GM19468 (cell line): ENCODE measurements around the gene PER2.

ENCODE experiments used
- ATAC-seq: cut with Tn5 transposase; IDR thresholded peaks from one replicate; pipeline ENCODE4 v1.9.1; 2021; ENCODE audit warnings: mild to moderate bottlenecking, moderate library complexity, moderate number of reproducible peaks; ENCODE audit not compliant: unreplicated experiment; ENCODE audit errors: extremely low read depth

PER2 gene

DNA sequence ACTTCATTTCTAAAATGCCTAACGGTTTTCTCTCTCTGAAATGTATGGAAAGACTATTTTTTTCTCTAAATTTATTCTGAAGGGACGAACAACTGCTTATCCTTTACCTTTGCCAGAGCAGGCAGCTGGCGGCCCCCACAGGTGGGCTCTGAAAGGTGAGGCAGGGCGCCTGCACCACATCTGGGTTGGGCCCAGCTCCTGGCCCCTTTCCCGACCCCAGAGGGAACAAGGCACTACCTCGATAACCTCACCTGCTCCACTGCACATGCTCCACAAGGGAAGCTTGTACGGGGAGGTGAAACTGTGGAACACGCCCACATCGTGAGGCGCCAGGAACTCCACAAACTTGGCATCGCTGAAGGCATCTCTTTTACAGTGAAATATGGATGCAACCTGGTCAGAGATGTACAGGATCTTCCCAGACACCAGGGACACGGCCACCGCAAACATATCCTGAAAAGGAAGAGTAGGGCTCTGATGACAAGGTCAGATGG is 17.3 kb downstream of the PER2 start:
- ATAC-seq, result no peak

- ATAC-seq, result no peak
Measured at GRCh38 chr2:238270606-238271005, 17.8 kb downstream of the PER2 start.

- ATAC-seq, result no peak
Measured at GRCh38 chr2:238269741-238270140, 18.7 kb downstream of the PER2 start.

GRCh38 chr2:238267884-238268680 is 20.3 kb downstream of the PER2 start:
- ATAC-seq, result no peak

GRCh38 chr2:238267341-238267710 is 21.1 kb downstream of the PER2 start:
- no peak for ATAC-seq

GRCh38 chr2:238265605-238266004 is 22.8 kb downstream of the PER2 start:
- ATAC-seq, result no peak

- no peak for ATAC-seq
Measured at GRCh38 chr2:238264072-238264460, 24.3 kb downstream of the PER2 start.

DNA sequence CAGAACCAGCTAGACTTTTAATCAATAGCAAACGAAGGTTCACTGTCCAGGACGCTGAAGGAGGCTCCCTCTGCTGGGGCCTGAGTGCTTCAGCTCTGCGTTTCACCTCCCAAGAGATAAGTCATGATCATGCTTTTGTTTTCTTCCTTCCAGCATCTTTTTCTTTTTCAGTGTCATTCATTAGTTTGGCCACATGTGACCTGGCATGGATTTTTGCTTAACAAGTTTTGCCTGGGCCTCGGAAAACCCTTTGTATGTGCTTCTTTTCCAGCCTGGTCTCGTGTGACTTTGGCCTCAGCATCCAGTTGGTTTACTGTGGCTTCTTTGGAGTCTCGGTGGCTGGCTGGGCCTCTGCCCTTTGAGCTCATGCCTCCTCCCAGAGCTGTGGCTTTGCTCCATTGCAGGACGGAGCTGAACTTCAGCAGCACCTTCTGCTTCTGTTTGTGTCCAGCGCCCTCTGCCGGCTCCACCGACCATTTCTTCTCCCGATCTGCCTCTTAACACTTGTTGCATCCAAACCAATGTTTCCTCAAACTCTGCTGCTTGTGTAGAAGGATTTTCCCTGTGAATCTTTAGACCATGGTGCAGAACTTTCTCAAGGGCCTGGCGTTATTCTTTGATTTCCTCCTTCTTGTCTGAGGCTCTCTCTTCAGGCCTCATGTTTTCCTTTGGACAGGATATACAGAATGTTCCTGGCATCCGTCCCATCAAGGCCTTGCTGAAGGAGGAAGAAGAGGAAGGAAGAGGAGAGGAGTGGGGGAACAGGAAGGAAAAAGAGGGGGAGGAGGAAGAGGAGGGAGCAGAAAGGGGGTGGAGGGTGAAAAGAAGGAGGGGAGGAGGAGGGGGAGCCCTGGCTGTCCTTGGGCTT is 25.0 kb downstream of the PER2 start:
- ATAC-seq, result no peak

- no peak for ATAC-seq
Measured at GRCh38 chr2:238262496-238263122, 25.8 kb downstream of the PER2 start.

DNA sequence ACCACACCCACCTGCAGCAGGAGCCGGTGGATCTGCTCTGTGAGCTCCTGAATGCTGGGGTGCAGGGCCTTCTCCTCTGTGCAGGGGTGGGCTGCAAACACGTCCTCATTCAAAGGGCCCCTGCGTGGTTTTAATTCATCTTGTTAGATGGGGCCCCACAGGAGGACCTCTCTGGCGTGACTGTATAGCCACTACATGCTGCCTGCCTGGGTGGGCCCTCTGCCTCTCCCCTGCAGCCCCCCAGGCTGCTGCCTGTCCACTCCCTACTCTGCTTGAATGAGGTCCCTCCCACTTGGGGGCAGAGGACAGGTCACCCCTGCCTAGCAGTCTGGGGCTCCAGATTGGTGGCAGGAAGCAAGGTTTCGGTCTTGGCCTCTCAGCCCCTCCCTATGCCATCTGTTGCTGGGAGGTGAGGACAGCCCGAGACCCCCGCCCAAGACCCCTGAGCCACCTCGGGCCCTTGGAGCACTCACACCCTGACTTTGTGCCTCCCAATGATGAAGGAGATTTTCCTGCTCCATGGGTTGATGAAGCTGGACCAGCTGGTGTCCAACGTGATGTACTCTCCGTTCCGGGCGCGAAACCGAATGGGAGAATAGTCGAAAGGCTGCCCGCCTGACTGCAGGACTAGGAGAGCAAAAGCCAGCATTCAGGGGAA is 26.6 kb downstream of the PER2 start:
- no peak for ATAC-seq

- no peak for ATAC-seq
Measured at GRCh38 chr2:238260883-238261282, 27.5 kb downstream of the PER2 start.

DNA sequence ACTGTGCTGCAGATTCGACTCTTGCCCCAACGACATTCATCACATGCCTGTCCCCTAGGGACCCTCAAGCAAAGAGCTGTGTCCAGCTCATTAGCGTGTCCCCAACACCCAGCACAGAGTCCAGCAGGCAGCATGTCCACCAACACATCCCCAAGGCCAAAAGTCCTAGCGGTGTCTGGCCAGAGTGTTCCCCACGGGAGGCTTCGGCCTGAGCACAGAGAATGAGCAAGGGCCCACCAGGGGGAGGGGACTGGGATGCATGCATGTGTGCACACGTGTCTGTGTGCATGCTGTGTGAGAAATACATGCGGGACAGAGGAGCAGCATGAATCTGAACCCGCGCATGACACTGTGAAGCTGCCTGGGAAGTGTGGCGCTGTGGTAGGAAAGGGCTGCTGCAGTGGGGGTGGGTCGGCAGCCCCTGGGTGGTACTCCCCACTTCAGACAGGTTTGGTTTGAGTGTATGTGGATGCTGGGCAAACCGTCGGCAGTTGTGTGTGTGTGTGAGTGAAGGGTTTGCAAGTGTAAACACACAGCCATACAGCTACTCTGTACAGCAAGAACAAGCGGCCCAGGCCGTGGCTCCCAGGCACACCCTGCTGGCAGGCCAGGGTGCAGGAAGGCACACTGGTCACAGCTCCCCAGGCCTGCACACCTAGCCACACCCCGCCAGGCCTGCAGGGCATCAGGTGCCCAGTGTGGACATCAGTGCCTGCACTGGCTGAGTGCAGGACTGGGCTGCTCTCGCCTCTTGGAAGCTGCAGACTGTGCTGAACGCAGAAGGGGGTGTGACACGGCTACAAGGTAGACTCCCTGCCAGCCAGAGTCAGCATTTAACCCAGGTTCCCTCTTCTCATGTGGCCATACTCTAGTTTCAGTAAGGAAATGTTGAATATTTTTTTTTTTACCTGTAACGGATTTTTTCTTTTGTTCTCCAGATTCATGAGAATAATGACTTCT is 29.1 kb downstream of the PER2 start:
- ATAC-seq, result no peak

- ATAC-seq, result no peak
Measured at GRCh38 chr2:238257786-238258700, 30.4 kb downstream of the PER2 start.

- ATAC-seq, result no peak
Measured at GRCh38 chr2:238256594-238257104, 31.8 kb downstream of the PER2 start.

DNA sequence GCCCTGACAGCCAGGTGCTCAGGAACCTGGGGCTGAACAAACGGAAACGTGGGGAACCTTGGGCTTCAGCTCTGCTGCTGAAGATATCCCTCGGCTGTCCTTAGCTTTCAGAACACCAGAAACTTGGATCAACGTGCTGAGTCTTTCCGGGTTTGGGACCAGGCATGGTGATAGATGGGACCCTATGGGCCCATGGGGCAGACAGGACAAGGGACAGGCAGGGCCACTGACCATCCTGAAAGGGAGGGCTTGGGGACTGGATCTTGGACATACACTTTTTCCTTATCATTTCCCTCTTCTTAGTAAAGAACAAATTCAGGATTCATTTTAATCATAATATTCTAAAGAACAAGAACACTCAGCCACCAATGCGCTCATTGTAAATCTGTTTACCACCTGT is 32.3 kb downstream of the PER2 start:
- no peak for ATAC-seq

GRCh38 chr2:238255636-238256035 is 32.8 kb downstream of the PER2 start:
- no peak for ATAC-seq

DNA sequence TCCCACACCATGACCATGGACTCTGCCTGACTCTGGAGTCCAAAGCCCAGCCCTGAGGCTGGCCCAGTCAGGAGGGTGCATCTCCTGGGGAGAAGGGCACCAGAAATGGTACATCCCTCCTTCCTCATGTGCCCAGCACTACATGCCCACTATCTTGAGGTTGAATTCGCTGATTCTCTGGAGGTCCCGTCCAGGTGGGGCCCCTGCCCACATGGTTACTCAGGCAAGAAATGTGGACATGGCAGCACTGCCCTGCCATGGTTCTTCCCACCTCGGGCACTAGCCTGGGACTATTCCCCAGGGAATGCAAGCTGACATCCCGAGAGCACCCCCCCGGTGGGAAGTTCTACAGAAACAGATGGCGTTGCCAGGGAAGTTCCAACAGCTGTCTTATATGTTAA is 33.3 kb downstream of the PER2 start:
- ATAC-seq, result no peak

DNA sequence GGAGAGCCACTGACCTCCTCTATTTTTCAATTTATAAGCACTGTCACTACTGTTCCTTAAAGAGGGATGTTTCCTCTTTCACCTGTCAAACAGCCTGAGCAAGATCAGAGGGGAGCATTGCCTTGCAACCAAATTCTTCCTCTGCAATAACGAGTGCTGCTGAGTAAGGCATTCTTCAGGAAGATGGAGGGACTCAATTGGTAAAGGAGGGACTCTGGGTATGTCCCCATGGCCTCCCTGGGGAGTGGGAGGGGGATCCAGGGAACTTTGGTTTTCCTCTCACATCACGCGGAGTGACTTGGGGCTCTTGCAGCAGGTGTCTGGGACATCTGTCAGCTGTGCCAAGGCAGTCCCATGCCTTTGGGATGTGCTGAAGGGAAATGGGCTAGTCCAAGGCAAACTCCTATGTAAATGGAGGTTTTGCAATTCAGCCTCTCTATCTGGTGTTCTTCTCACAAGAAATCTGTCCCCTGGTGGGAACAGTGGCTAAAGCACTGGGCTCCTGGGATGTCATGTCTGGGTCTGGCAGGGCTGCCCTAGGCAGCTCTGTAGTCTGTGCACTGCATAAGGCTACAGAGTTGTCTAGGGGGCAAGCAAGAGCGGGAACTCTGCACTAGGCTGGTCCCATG is 34.2 kb downstream of the PER2 start:
- ATAC-seq, result no peak
